K562 (cell line): ENCODE measurements around the gene GLB1L3. TPM values are rescaled to one million over a fixed set of nuclear protein-coding genes. Genes with fewer than 3 reads are reported as not detected.

Experiments used
- EP400 ChIP-seq: fragments of 450-650 bp; IDR thresholded peaks from 2 replicates; pipeline ENCODE4 v1.6.1; 2017; ENCODE audit warnings: antibody characterized with exemption, mild to moderate bottlenecking, moderate library complexity
- HES1 ChIP-seq: fragments of 450-650 bp; IDR thresholded peaks from 2 replicates; pipeline ENCODE4 v1.6.1; 2016; ENCODE audit warnings: low read depth, mild to moderate bottlenecking, moderate library complexity
- KDM4B ChIP-seq, 2 experiments: fragments of 450-650 bp in 1 of 2; sonication (generic) in 1 of 2; IDR thresholded peaks; 2 replicates each; pipeline ENCODE4 v1.6.1; 2016 to 2017; ENCODE audit warnings: borderline replicate concordance in 2 of 2, antibody characterized with exemption in 1 of 2, low read depth in 1 of 2, mild to moderate bottlenecking in 1 of 2
- L3MBTL2 ChIP-seq: fragments of 450-650 bp; IDR thresholded peaks from 2 replicates; pipeline ENCODE4 v1.6.1; 2016; ENCODE audit warnings: mild to moderate bottlenecking, moderate library complexity
- MCM2 ChIP-seq: fragments of 450-650 bp; IDR thresholded peaks from 2 replicates; pipeline ENCODE4 v1.6.1; 2017; ENCODE audit warnings: low read depth, mild to moderate bottlenecking
- MNT ChIP-seq, 2 experiments: fragments of 450-650 bp; conservative IDR thresholded peaks; 2 replicates each; pipeline ENCODE4 v1.6.1; 2017; ENCODE audit warnings: mild to moderate bottlenecking in 2 of 2, moderate library complexity in 2 of 2
- RNF2 ChIP-seq: sonication (generic); IDR thresholded peaks from 2 replicates; pipeline ENCODE4 v1.6.1; 2016
- ZNF395 ChIP-seq: fragments of 200-800 bp; sonication (Bioruptor generic); IDR thresholded peaks from 2 replicates; pipeline ENCODE4 v1.6.1; 2017; ENCODE audit warnings: missing genetic modification characterization, missing compliant biosample characterization
- polyA plus RNA-seq, 8 experiments: library from polyadenylated mRNA; depleted of rRNA in 4 of 8; stranded (reverse) in 5 of 8; unstranded in 3 of 8; fragments of >200 nt; fragmentation: Nextera tagmentation in 2 of 8; fragmentation: Illumina TruSeq in 1 of 8; extraction: Ambion mirVana in 2 of 8; extraction: Trizol in 1 of 8; gene quantifications; 2 replicates each; pipeline versions ENCODE4 v1.2.1 to v1.2.3, GENCODE V29; 2011 to 2014; ENCODE audit warnings: inconsistent platforms in 1 of 8, missing spikeins in 1 of 8
- total RNA-seq, 7 experiments: library from RNA; depleted of rRNA in 6 of 7; stranded (reverse); fragments of >200 nt in 6 of 7; fragmentation: Illumina TruSeq in 2 of 7; extraction: Trizol in 2 of 7; gene quantifications; 2 replicates each; pipeline versions ENCODE4 v1.2.1 to v1.2.3, GENCODE V29; 2011 to 2021; ENCODE audit warnings: low replicate concordance in 1 of 7
- TF ChIP-seq, protein P1 (sequence below): fragments of 450-650 bp; IDR thresholded peaks from 2 replicates; pipeline ENCODE4 v1.6.1; 2016; ENCODE audit warnings: antibody characterized with exemption
- TF ChIP-seq, protein P2 (sequence below): fragments of 250-450 bp; sonication (Bioruptor Pico); IDR thresholded peaks from 2 replicates; pipeline ENCODE4 v1.8.0; 2022; ENCODE audit warnings: moderate library complexity, mild to moderate bottlenecking, inconsistent platforms
- TF ChIP-seq, protein P3 (sequence below): fragments of 450-650 bp; IDR thresholded peaks from 2 replicates; pipeline ENCODE4 v1.6.1; 2016; ENCODE audit warnings: mild to moderate bottlenecking
- TF ChIP-seq, protein P4 (sequence below): fragments of 150-350 bp; conservative IDR thresholded peaks from 2 replicates; pipeline ENCODE4 v1.6.1; 2014; ENCODE audit warnings: low read length
- TF ChIP-seq, protein P5 (sequence below): fragments of 450-650 bp; formaldehyde crosslinking; IDR thresholded peaks from 2 replicates; pipeline ENCODE4 v1.4.0; 2020; ENCODE audit warnings: mild to moderate bottlenecking, moderate library complexity

GLB1L3 gene
- total and polyA plus RNA-seq, 9 of the 15 experiments (the other 6 are each of a cell fraction or from before 2014, with no cell fraction given): 0.18 to 3.3 (median 0.49) TPM

GRCh38 chr11:134331354-134332188 lies 55.4 kb downstream of the GLB1L3 start, which contains the start of gene GLB1L2 (continued):
- TF ChIP-seq, protein P1, sequence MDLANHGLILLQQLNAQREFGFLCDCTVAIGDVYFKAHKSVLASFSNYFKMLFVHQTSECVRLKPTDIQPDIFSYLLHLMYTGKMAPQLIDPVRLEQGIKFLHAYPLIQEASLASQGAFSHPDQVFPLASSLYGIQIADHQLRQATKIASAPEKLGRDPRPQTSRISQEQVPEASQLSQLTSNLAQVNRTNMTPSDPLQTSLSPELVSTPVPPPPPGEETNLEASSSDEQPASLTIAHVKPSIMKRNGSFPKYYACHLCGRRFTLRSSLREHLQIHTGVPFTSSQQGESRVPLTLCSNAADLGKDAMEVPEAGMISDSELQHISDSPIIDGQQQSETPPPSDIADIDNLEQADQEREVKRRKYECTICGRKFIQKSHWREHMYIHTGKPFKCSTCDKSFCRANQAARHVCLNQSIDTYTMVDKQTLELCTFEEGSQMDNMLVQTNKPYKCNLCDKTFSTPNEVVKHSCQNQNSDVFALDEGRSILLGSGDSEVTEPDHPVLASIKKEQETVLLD: no peak
- TF ChIP-seq ZNF395 (CRISPR knock-in tag) (no peak), MCM2 (no peak), L3MBTL2 (peak; percentile 97), MNT (conservative IDR thresholded peaks at IDR 0.05) (peak; percentile 60 to 78; a peak in 3 of 4 replicates), KDM4B (IDR thresholded peaks at IDR 0.05; ENCODE audit: borderline replicate concordance in 2 of 2, low read depth in 1 of 2) (no peak), HES1 (no peak), EP400 (peak; percentile 76; the same call in 1 of the 2 replicates), RNF2 (0 out of 2 replicates have a peak, but pooled peaks have one; percentile 32)
- TF ChIP-seq, protein P2, sequence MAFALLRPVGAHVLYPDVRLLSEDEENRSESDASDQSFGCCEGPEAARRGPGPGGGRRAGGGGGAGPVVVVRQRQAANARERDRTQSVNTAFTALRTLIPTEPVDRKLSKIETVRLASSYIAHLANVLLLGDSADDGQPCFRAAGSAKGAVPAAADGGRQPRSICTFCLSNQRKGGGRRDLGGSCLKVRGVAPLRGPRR (CRISPR knock-in tag): no peak
- TF ChIP-seq, protein P3, sequence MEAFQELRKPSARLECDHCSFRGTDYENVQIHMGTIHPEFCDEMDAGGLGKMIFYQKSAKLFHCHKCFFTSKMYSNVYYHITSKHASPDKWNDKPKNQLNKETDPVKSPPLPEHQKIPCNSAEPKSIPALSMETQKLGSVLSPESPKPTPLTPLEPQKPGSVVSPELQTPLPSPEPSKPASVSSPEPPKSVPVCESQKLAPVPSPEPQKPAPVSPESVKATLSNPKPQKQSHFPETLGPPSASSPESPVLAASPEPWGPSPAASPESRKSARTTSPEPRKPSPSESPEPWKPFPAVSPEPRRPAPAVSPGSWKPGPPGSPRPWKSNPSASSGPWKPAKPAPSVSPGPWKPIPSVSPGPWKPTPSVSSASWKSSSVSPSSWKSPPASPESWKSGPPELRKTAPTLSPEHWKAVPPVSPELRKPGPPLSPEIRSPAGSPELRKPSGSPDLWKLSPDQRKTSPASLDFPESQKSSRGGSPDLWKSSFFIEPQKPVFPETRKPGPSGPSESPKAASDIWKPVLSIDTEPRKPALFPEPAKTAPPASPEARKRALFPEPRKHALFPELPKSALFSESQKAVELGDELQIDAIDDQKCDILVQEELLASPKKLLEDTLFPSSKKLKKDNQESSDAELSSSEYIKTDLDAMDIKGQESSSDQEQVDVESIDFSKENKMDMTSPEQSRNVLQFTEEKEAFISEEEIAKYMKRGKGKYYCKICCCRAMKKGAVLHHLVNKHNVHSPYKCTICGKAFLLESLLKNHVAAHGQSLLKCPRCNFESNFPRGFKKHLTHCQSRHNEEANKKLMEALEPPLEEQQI: no peak
- TF ChIP-seq, protein P4, sequence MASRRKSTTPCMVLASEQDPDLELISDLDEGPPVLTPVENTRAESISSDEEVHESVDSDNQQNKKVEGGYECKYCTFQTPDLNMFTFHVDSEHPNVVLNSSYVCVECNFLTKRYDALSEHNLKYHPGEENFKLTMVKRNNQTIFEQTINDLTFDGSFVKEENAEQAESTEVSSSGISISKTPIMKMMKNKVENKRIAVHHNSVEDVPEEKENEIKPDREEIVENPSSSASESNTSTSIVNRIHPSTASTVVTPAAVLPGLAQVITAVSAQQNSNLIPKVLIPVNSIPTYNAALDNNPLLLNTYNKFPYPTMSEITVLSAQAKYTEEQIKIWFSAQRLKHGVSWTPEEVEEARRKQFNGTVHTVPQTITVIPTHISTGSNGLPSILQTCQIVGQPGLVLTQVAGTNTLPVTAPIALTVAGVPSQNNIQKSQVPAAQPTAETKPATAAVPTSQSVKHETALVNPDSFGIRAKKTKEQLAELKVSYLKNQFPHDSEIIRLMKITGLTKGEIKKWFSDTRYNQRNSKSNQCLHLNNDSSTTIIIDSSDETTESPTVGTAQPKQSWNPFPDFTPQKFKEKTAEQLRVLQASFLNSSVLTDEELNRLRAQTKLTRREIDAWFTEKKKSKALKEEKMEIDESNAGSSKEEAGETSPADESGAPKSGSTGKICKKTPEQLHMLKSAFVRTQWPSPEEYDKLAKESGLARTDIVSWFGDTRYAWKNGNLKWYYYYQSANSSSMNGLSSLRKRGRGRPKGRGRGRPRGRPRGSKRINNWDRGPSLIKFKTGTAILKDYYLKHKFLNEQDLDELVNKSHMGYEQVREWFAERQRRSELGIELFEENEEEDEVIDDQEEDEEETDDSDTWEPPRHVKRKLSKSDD: no peak
- TF ChIP-seq, protein P5, sequence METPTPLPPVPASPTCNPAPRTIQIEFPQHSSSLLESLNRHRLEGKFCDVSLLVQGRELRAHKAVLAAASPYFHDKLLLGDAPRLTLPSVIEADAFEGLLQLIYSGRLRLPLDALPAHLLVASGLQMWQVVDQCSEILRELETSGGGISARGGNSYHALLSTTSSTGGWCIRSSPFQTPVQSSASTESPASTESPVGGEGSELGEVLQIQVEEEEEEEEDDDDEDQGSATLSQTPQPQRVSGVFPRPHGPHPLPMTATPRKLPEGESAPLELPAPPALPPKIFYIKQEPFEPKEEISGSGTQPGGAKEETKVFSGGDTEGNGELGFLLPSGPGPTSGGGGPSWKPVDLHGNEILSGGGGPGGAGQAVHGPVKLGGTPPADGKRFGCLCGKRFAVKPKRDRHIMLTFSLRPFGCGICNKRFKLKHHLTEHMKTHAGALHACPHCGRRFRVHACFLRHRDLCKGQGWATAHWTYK (CRISPR knock-in tag): 0 out of 2 replicates have a peak, but pooled peaks have one; percentile 39
